WI38 (cell line): Measurements from ENCODE around the gene PAH.

Experiments used
- H3K4me3 ChIP-seq: 2 replicates; pipeline ENCODE4 v1.5.1; 2011; ENCODE audit warnings: low read depth, mild to moderate bottlenecking, control low read depth, low read length
- TF ChIP-seq, protein P1 (sequence below): IDR thresholded peaks from 2 replicates; pipeline ENCODE4 v1.5.1; 2012; ENCODE audit warnings: low read depth, mild to moderate bottlenecking, control low read depth, low read length

PAH gene

DNA sequence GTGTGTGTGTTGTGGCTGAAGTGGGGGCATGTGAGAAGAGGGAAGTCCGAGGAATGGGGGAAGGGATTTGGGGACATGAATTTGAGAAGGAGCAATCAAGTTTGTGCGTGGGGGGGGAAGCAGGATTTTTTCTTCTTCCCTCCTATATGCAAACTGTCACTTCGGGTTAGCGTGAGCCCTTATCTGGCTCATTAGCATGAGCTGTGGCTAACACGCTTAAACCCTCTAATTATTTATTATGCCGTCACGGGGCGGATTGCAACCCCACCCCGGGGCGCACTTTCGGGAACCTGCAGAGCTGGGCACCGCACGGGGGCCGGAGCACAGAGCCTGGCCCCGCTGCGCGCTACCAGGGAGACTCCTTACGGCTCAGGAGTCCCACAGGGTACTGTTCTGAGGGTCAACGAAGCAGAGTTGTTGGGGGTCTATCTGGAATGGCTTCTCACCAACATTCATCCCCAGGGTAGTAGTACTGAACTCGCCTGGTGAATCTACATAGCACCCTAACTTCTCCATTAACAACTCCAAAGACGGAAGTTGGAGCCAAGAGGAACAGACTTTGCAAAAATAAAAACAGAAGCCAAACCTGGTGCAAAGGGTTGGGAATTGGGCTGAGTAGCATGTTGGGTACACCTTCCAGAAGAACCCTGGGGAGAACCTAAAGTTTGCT lies 34.0 kb upstream of the PAH start:
- no peak overlapping the region for H3K4me3 ChIP-seq
- TF ChIP-seq, protein P1, sequence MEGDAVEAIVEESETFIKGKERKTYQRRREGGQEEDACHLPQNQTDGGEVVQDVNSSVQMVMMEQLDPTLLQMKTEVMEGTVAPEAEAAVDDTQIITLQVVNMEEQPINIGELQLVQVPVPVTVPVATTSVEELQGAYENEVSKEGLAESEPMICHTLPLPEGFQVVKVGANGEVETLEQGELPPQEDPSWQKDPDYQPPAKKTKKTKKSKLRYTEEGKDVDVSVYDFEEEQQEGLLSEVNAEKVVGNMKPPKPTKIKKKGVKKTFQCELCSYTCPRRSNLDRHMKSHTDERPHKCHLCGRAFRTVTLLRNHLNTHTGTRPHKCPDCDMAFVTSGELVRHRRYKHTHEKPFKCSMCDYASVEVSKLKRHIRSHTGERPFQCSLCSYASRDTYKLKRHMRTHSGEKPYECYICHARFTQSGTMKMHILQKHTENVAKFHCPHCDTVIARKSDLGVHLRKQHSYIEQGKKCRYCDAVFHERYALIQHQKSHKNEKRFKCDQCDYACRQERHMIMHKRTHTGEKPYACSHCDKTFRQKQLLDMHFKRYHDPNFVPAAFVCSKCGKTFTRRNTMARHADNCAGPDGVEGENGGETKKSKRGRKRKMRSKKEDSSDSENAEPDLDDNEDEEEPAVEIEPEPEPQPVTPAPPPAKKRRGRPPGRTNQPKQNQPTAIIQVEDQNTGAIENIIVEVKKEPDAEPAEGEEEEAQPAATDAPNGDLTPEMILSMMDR, result no peak

DNA sequence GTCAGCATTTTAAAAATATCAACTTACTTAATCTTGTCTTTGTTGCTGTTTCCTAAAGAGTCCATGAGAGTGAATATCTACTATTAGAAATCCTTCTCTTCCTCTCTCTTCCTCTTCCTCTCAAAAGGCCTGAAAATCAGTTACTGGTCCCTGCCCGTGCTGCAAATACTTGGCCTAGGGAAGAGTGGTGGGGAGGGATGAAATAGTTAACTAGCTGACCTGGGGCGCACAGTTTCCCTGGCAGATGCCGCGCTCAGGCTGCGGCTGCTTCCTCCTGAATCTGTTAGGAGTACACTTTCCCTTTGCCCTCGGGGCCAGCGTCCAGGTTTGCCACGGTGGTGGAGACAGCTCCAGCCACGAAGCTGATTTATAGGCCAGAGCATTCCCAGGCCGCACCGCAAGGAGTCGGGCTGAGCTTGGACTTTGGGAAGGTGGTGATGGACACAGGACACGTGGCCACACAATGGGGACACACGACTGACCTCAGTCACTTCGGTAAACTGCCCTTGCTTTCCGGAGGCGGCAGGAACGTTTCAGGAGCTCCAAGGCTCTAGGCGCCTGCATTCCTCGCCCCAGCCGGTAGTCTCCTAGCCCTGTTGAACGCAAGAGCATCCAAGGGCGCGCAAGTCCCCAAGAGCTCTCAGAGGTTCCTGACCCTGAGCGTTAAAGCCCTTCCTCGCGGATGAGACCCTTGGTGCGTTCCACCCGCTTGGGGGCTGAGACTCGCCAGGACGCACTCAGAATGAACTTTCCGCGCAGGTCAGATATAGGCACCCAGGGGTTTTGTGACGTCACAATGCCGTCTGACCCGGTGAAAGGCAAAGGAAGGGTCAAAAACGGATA lies 33.3 kb upstream of the PAH start:
- no peak overlapping the region for H3K4me3 ChIP-seq
- TF ChIP-seq, protein P1, result no peak

DNA sequence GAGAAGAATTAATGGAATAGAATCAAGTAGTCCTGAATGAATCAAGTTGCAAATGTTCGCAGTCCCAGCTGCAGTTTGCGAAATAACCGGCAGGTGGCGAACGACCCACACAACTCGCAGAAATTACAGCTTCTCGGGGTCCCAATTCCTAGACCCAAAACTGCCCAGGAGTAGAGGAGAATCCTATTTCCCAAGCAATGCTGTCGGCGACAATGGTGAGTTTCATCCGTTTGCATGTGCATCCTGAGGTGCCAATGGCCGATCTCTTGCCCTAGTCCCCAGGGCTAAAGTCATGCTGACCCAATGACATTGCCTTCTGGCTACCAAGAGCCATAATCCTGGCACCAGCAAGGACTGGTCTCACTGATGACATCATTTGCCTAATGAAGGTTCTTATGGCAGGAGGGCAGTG lies 31.9 kb upstream of the PAH start:
- TF ChIP-seq, protein P1, result peak; percentile 90

DNA sequence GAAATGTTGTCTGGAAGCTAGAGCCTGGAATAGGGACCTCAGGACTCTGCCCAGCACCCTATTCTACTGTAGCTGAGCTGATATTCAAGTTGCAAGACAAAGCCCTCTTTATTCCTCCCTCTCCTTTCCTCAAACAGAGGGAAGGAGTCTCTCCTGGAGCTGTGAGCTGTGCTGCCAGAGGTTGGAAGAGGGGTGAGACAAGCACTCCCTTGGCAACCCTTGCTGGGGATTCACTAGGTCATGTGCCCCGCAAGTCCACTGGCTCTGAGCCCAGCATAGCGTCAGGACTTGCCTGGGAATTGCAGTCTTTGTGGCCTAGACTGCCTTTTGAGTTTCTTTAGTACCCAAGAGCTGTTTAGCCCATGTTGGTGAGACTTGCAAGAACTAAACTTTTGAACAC lies 29.0 kb upstream of the PAH start:
- TF ChIP-seq, protein P1, result no peak
- no peak overlapping the region for H3K4me3 ChIP-seq

More for the DNA sequence above, 31.9 kb upstream of the PAH start:
- no peak overlapping the region for H3K4me3 ChIP-seq

DNA sequence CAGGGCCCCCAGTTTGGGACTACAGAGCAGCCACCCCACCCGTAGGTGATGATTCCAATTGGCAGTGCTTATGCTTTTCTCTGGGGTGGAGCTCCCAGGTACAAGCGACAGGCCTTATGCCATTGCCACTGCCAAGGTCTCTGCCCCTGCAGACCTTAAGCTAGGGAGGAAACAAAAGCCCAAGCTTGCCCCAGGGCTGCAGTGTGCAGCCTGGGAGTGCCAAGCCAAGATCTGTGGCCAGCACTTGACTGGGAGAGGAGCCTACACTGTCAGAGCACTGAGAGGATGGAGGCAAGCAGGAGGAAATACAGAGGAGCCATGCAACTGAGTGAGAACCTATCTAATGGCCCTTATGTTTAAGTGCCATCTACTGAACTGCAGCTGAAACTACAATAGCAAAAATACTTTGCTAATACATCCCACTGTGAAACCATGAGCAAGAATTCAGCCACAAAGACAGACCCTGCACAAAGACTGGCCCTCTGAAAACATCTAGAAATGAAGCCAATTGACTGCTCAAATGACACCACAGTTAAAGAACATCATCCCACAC lies 22.7 kb upstream of the PAH start:
- TF ChIP-seq, protein P1, result no peak
- no peak overlapping the region for H3K4me3 ChIP-seq

DNA sequence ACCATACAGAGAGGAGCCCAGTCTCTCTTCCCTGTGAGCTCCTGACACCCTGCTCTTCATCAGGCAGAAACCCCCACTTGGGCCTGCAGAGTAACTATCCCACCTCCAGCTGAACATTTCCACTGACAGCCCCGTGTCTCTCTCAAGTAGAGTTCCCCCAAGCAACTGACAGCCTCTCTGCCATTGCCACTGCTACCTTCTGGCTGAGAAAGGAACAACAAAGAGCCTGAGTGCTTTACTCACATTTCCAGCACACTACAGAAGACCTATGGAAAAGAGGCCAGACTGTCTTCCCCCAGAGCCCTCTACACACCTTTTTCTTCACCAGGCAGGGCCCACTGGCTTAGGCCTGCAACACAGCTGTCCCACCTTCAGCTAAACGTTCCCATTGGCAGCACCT lies 22.0 kb upstream of the PAH start:
- no peak overlapping the region for H3K4me3 ChIP-seq
- TF ChIP-seq, protein P1, result no peak

DNA sequence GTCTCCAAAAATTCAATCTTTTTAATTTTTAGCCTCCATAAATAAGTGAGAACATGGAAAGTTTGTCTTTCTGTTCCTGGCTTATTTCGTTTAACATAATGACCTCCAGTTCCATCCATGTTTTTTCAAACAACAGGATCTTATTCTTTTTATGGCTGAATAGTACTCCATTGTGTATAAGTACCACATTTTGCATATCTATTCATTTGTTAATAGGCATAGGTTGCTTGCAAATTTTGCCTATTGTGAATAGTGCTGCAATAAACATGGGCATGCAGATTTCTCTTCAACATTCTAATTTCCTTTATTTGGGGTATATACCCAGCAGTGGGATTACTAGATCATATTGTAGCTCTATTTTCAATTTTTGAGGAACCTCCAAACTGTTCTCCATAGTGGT lies 16.1 kb upstream of the PAH start:
- no peak overlapping the region for H3K4me3 ChIP-seq
- TF ChIP-seq, protein P1, result no peak
